ENCODE results near the gene ANO4. TPM values are rescaled to one million over a fixed set of nuclear protein-coding genes. Genes with fewer than 3 reads are reported as not detected.

The ANO4 gene
- total and polyA plus RNA-seq, 2 of the 8 experiments (the other 6 are each of a cell fraction or from before 2014, with no cell fraction given) = 1.1 to 3.4 TPM

DNA sequence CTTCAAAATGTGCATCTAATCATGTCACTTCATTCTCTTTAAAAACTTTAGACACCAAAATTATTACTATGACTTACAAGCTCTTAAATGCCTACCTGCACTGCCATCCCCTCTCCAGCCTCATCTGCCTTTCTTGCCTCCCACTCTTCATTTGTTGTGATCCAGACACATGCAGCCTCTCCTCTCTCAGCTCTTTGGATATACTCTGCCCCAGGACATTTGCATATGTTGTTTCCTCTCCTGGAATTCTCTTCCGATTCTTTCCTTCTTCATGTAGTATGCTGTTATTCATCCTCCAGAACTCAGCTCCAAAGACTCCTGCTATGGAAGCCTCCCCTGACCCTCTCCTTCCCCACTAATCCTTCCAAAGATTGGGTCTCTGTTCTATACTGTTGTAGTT is 197.6 kb downstream of the ANO4 start:
- Histone ChIP-seq H3K4ac (replicated peaks; ENCODE audit: insufficient read length, low read depth, low read length) (no peak overlapping the region), H2BK12ac (ENCODE audit: low read depth, low read length) (no peak overlapping the region), H3K23me2 (ENCODE audit: low read depth, low read length) (peaks cover 5% of the 10 kb centered on the region), H2BK20ac (ENCODE audit: low read length) (no peak overlapping the region), H3K36me3 (ENCODE audit: control insufficient read depth in 2 of 4, insufficient read depth in 4 of 4, low read length in 3 of 4) (no peaks in the 10 kb centered on the region), H3K4me2 (ENCODE audit: insufficient read depth in 1 of 2, low read depth in 2 of 2, low read length in 2 of 2) (no peak overlapping the region), H3K56ac (replicated peaks; ENCODE audit: insufficient read length, low read depth, low read length) (no peak overlapping the region), H3K14ac (ENCODE audit: insufficient read length) (no peak overlapping the region), H2BK120ac (replicated peaks; ENCODE audit: low read depth, low read length) (no peak overlapping the region), H3K23ac (ENCODE audit: insufficient read length) (no peak overlapping the region), H4K5ac (ENCODE audit: insufficient read length, low read depth, low read length) (no peak overlapping the region), H2AK5ac (ENCODE audit: low read depth, low read length) (no peak overlapping the region), H2AFZ (ENCODE audit: low read length) (no peak overlapping the region), H4K8ac (ENCODE audit: extremely low read depth, insufficient read depth, low read length) (no peak overlapping the region), H3K9me3 (ENCODE audit: insufficient read depth in 2 of 2, low read depth in 1 of 2, low read length in 1 of 2) (no peaks in the 10 kb centered on the region; a peak in 1 of 4 replicates), H3K18ac (ENCODE audit: extremely low read depth, low read length) (no peak overlapping the region), H3K27ac (ENCODE audit: low read depth, low read length) (no peak overlapping the region), H3K4me1 (replicated peaks in 1 of 4; ENCODE audit: control insufficient read depth in 3 of 4, insufficient read depth in 4 of 4, low read length in 3 of 4) (peaks cover 5 to 14% (median 11%) of the 10 kb centered on the region in 4 experiments; a peak in 6 of 7 replicates), H3K9ac (replicated peaks in 1 of 4; ENCODE audit: extremely low read depth in 1 of 4, low read depth in 3 of 4, low read length in 3 of 4) (no peak overlapping the region), H3K79me2 (ENCODE audit: control insufficient read depth in 1 of 2, insufficient read depth in 2 of 2, low read length in 2 of 2) (no peaks in the 10 kb centered on the region), H3K27me3 (replicated peaks in 1 of 4; ENCODE audit: control insufficient read depth in 3 of 4, extremely low read depth in 1 of 4, insufficient read depth in 3 of 4, low read length in 3 of 4) (no peaks in the 10 kb centered on the region), H2BK5ac (ENCODE audit: low read depth, low read length) (no peak overlapping the region), H4K20me1 (replicated peaks in 1 of 2; ENCODE audit: control insufficient read depth in 1 of 2, insufficient read depth in 2 of 2, low read length in 2 of 2) (no peaks in the 10 kb centered on the region), H4K91ac (replicated peaks; ENCODE audit: insufficient read length, low read length) (no peak overlapping the region), H2BK15ac (ENCODE audit: low read length) (no peak overlapping the region), H3K4me3 (ENCODE audit: extremely low read depth in 1 of 4, insufficient read depth in 2 of 4, low read depth in 3 of 4, low read length in 4 of 4) (no peak overlapping the region), H3K79me1 (ENCODE audit: low read depth, low read length) (no peaks in the 10 kb centered on the region)
- FAIRE-seq (no peak), DNase-seq (ENCODE audit: low read depth in 1 of 2, low spot score in 2 of 2) (no peak)
- CTCF ChIA-PET (ENCODE audit: partially characterized antibody) = interaction anchor here (1.2 to 1.5 kb wide), 2 partner anchors 24 to 40 kb away, joined by 3 to 4 read pairs; no protein-coding TSS in a partner anchor
- POLR2A ChIA-PET (ENCODE audit: partially characterized antibody) = no interaction called here
- TF ChIP-seq KDM1A (IDR thresholded peaks at IDR 0.05; ENCODE audit: borderline replicate concordance, low read length) = peak; percentile 55; the same call in 1 of the 2 replicates
- TF ChIP-seq HDAC6 (IDR thresholded peaks at IDR 0.05; ENCODE audit: low read depth, low read length) = no peak
- TF ChIP-seq EGR1 (IDR thresholded peaks at IDR 0.05; ENCODE audit: borderline replicate concordance, low read depth, low read length) = no peak
- TF ChIP-seq MAFK (IDR thresholded peaks at IDR 0.05; ENCODE audit: low read depth, low read length) = no peak
- 78% methylated on average over 1 of the region's 1 CpG; no CpG with 5 or more reads in 1 of the 2 experiments for WGBS, 2 experiments (ENCODE audit: extremely low coverage in 1 of 2, insufficient coverage in 1 of 2, insufficient read length in 1 of 2, insufficient replicate concordance in 2 of 2, low coverage in 1 of 2, low lambda C conversion rate in 2 of 2, missing lambda C conversion rate in 1 of 2)
